SJSA1 (cell line): Measurements from ENCODE around the gene SLC22A13. TPM values are rescaled to one million over a fixed set of nuclear protein-coding genes. Genes with fewer than 3 reads are reported as not detected.

ENCODE experiments used
- DNase-seq, 2 experiments: peaks; one replicate each; pipeline ENCODE4 v3.0.0-alpha.2; 2015 to 2020; ENCODE audit warnings: low spot score in 2 of 2, low read depth in 1 of 2
- H3K27ac ChIP-seq: fragments of 250-450 bp; sonication (Bioruptor Pico); 2 replicates; pipeline ENCODE4 v1.5.1; 2020; ENCODE audit warnings: mild to moderate bottlenecking, moderate library complexity
- H3K27me3 ChIP-seq: fragments of 250-450 bp; sonication (Bioruptor Pico); replicated peaks from 2 replicates; pipeline ENCODE4 v1.5.1; 2020; ENCODE audit warnings: mild to moderate bottlenecking, moderate library complexity
- H3K36me3 ChIP-seq: fragments of 250-450 bp; sonication (Bioruptor Pico); 2 replicates; pipeline ENCODE4 v1.5.1; 2020; ENCODE audit warnings: mild to moderate bottlenecking
- H3K4me1 ChIP-seq: fragments of 250-450 bp; sonication (Bioruptor Pico); replicated peaks from 2 replicates; pipeline ENCODE4 v1.6.1; 2021; ENCODE audit warnings: mild to moderate bottlenecking
- H3K4me3 ChIP-seq: fragments of 250-450 bp; sonication (Bioruptor Pico); 2 replicates; pipeline ENCODE4 v1.5.1; 2020; ENCODE audit warnings: mild to moderate bottlenecking
- H3K9me3 ChIP-seq: fragments of 250-450 bp; sonication (Bioruptor Pico); replicated peaks from 2 replicates; pipeline ENCODE4 v1.5.1; 2020; ENCODE audit warnings: mild to moderate bottlenecking
- total RNA-seq: library from RNA; depleted of rRNA; stranded (reverse); fragments of >200 nt; shearing (Covaris generic); gene quantifications from 2 replicates; pipeline ENCODE4 v1.2.3, GENCODE V29; 2014

SLC22A13 gene
- total RNA-seq, 1 experiment from 2014 or later = not detected

- Histone ChIP-seq H3K4me3 (no peak overlapping the region), H3K27ac (no peak overlapping the region), H3K9me3 (no peaks in the 10 kb centered on the region), H3K4me1 (peaks cover 7% of the 10 kb centered on the region), H3K27me3 (no peaks in the 10 kb centered on the region), H3K36me3 (peaks cover 81% of the 10 kb centered on the region)
- DNase-seq = peak in 1 of 2 experiments; percentile 20
These were observed 18.1 kb upstream of the SLC22A13 start for GRCh38 chr3:38247366-38248035.

- Histone ChIP-seq H3K36me3 (peaks cover 88% of the 10 kb centered on the region), H3K27me3 (no peaks in the 10 kb centered on the region), H3K4me3 (no peak overlapping the region), H3K9me3 (no peaks in the 10 kb centered on the region), H3K4me1 (peaks cover 7% of the 10 kb centered on the region), H3K27ac (no peak overlapping the region)
- DNase-seq = no peak
These were observed 15.4 kb upstream of the SLC22A13 start for GRCh38 chr3:38250198-38250597.

DNA sequence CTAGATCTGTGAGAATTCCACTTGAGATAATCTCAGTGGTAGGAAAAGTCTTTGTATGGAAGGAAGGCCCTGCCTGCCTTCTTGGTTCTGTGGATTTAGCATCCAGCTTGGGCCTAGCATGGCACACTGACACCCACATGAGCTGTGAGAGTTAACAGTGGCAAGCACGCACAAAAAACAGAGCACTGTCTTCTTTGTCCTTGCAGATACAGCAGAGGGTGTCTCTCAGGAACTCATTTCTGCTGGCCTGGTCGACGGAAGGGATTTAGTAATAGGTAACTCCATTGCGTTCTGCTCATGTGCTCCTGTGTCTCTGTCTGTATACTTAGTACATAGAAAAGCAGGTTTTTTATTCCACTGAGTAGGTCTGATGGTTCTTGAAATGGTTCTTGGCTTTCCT is 14.4 kb upstream of the SLC22A13 start:
- peaks cover 7% of the 10 kb centered on the region for H3K4me1 ChIP-seq
- peaks cover 88% of the 10 kb centered on the region for H3K36me3 ChIP-seq

DNA sequence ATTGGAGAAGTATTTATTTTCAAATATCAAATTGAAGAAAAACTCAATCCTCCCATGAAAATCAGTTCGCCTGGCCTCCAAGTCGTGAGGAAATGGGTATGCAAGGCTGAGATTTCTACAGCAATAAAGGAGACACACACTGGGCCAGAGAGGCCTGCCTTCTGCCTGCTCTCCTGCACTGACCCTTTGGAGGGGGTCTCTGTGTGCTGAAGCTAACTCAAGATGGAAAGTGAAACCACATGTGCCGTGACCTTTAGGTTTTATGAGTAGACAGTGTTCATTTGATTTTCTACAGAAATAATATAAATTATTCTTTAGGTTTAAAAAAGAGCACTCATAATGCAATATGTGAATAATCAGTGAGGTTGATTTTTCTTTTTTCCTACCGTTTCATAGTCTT is 11.9 kb upstream of the SLC22A13 start:
- Histone ChIP-seq H3K36me3 (peaks cover 67% of the 10 kb centered on the region), H3K27me3 (no peaks in the 10 kb centered on the region), H3K4me1 (no peaks in the 10 kb centered on the region), H3K27ac (no peak overlapping the region), H3K9me3 (no peaks in the 10 kb centered on the region), H3K4me3 (no peak overlapping the region)
- no peak for DNase-seq

More for the DNA sequence above, 14.4 kb upstream of the SLC22A13 start:
- Histone ChIP-seq H3K27me3 (no peaks in the 10 kb centered on the region), H3K27ac (no peak overlapping the region), H3K4me3 (no peak overlapping the region), H3K9me3 (no peaks in the 10 kb centered on the region)
- DNase-seq = no peak

DNA sequence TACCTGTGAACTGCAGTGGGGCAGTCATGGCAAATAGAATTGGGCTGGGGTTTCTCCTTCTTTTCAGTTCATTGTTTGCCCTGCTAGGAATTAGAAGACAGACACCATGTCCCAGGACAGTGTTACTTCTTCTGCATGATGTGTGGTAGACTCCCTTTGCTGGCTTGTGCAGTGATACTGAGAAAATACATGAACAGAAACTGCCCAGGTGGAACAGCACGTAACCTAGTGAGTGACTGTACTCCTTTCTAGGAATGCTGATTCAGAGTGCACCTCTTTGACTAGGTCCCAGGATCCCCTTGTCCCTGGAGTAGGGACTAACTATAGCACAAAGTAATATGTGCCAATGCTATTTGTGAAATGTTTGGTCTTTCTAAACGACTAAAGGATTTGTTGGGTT is 10.7 kb upstream of the SLC22A13 start:
- H3K9me3 ChIP-seq = no peaks in the 10 kb centered on the region
- no peaks in the 10 kb centered on the region for H3K4me1 ChIP-seq
- no peak for DNase-seq
- no peak overlapping the region for H3K4me3 ChIP-seq
- no peaks in the 10 kb centered on the region for H3K27me3 ChIP-seq
- H3K27ac ChIP-seq = no peak overlapping the region
- peaks cover 56% of the 10 kb centered on the region for H3K36me3 ChIP-seq

GRCh38 chr3:38255627-38256026 is 10.0 kb upstream of the SLC22A13 start:
- Histone ChIP-seq H3K27ac (no peak overlapping the region), H3K27me3 (no peaks in the 10 kb centered on the region), H3K36me3 (peaks cover 48% of the 10 kb centered on the region), H3K9me3 (no peaks in the 10 kb centered on the region), H3K4me3 (no peak overlapping the region), H3K4me1 (no peaks in the 10 kb centered on the region)
- no peak for DNase-seq

DNA sequence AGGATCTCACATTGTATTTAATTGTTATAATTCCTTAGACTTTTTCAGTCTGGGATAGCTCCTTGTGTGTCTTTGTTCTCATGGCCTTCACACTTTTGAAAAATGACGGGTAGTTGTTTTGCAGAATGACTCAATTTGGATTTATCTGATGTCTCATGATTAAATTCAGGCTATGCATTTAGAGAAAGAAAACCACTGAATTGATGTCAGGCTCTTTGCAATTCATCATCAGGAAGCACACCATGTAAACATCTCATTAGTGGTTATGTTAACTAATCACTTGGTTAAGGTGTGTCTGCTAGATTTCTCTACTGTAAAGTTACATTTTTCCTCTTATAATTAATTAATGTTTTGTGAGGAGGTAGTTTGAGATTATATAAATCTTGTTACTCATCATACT is 8.0 kb upstream of the SLC22A13 start:
- Histone ChIP-seq H3K27me3 (no peaks in the 10 kb centered on the region), H3K27ac (no peak overlapping the region), H3K36me3 (peaks cover 29% of the 10 kb centered on the region), H3K4me3 (no peak overlapping the region), H3K9me3 (no peaks in the 10 kb centered on the region), H3K4me1 (no peaks in the 10 kb centered on the region)
- DNase-seq = no peak

- Histone ChIP-seq H3K27ac (no peak overlapping the region), H3K4me3 (no peak overlapping the region), H3K36me3 (0 out of 2 replicates have a peak, but pooled peaks cover 3% of the 10 kb centered on the region), H3K4me1 (no peaks in the 10 kb centered on the region), H3K27me3 (no peaks in the 10 kb centered on the region), H3K9me3 (no peaks in the 10 kb centered on the region)
- no peak for DNase-seq
These were observed 5.1 kb upstream of the SLC22A13 start for GRCh38 chr3:38260474-38260873.

GRCh38 chr3:38264353-38264771 is 1.2 kb upstream of the SLC22A13 start:
- H3K4me3 ChIP-seq = no peak overlapping the region
- no peak overlapping the region for H3K27ac ChIP-seq
- no peak for DNase-seq
- no peaks in the 10 kb centered on the region for H3K36me3 ChIP-seq
- H3K9me3 ChIP-seq = no peaks in the 10 kb centered on the region
- H3K4me1 ChIP-seq = no peaks in the 10 kb centered on the region
- no peaks in the 10 kb centered on the region for H3K27me3 ChIP-seq

GRCh38 chr3:38264779-38265178 is 833 bp upstream of the SLC22A13 start:
- Histone ChIP-seq H3K36me3 (no peaks in the 10 kb centered on the region), H3K27ac (no peak overlapping the region), H3K4me1 (no peaks in the 10 kb centered on the region), H3K27me3 (no peaks in the 10 kb centered on the region), H3K9me3 (no peaks in the 10 kb centered on the region), H3K4me3 (no peak overlapping the region)
- DNase-seq = no peak

- H3K27ac ChIP-seq = no peak overlapping the region
- H3K27me3 ChIP-seq = no peaks in the 10 kb centered on the region
- H3K4me1 ChIP-seq = no peaks in the 10 kb centered on the region
- no peaks in the 10 kb centered on the region for H3K36me3 ChIP-seq
- no peaks in the 10 kb centered on the region for H3K9me3 ChIP-seq
- DNase-seq = no peak
- H3K4me3 ChIP-seq = no peak overlapping the region
These were observed 1.2 kb downstream of the SLC22A13 start for GRCh38 chr3:38266810-38267209.

DNA sequence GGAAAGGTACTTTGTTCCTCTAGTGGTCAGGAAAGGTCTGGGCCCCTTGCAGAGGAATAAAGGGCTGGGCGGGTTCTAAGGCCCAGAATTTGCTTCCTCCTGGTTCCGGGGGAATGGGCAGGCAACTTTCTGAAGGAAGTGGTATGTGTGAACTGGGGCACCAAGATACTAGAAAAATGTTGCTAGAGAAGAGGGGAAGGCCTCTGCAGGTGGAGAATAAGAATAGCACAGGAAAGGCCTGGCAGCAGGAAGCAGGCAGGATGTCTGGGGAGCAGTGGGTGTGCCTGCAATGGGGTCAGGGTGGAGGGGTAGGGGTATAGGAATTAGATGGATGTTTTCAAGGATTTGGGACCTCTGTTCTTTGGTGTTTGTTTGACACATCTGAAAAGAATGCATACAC is 2.0 kb downstream of the SLC22A13 start:
- H3K27ac ChIP-seq = no peak overlapping the region
- no peaks in the 10 kb centered on the region for H3K36me3 ChIP-seq
- H3K4me3 ChIP-seq = no peak overlapping the region
- H3K9me3 ChIP-seq = no peaks in the 10 kb centered on the region
- no peak for DNase-seq
- no peaks in the 10 kb centered on the region for H3K4me1 ChIP-seq
- H3K27me3 ChIP-seq = no peaks in the 10 kb centered on the region

DNA sequence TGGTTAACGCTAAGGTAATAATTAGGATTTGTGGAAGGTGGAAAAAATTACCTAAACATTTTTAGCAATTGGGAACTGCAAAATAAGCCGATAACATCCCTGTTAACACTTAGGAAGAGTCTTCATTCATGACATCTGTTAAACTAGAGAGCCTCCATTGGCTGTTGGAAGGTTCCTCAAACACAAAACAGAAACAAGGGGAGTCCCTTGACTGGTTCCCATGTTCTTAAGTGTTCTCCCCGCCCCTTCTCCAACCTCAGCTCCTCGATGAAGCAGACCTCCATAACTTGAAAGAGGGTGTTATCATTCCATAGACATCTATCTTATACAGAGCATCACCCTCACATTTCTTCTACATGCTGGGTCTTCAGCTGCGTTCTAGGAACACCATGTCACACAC is 2.5 kb downstream of the SLC22A13 start:
- no peak for DNase-seq
- Histone ChIP-seq H3K27ac (no peak overlapping the region), H3K9me3 (no peaks in the 10 kb centered on the region), H3K4me1 (no peaks in the 10 kb centered on the region), H3K36me3 (no peaks in the 10 kb centered on the region), H3K4me3 (no peak overlapping the region), H3K27me3 (no peaks in the 10 kb centered on the region)

DNA sequence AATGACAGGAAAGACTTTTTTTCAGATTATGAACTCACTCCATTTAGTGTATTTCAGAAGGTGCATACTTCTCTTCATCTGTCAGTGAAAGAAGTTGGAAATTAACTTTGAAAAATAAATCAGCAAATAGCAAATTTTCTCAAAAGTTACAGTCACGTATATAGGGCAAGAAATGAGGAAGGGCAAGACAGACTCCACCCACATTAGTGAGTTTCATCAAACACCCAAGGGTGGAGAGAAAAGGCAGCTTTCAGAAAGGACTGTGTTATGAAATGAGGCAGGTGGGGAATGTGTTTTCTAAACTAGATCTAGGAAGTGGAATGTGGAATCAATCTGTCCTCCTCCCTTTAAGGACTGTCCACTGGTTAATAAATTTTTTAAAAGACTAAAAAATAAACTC is 2.9 kb downstream of the SLC22A13 start:
- no peak overlapping the region for H3K4me3 ChIP-seq
- no peaks in the 10 kb centered on the region for H3K27me3 ChIP-seq
- no peaks in the 10 kb centered on the region for H3K9me3 ChIP-seq
- no peak overlapping the region for H3K27ac ChIP-seq
- H3K4me1 ChIP-seq = no peaks in the 10 kb centered on the region
- DNase-seq = no peak
- no peaks in the 10 kb centered on the region for H3K36me3 ChIP-seq

DNA sequence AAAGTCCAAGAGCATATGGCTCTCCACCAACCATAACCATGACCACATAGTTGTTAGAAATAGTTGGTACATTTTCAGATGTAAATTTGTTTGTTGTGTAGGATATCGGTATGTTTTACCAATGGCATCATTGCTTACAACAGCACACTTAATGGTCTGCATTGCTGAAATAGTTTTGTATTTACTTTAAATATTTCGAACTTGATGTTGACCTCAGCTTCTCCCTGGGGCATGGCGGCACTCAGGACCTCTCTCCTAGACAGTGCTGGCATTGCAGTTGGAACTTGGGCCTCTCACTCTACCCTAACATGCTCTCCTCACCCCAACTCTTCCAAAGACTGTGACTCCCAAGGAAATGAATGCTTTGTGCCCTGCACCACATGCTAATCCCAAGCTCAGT is 5.0 kb downstream of the SLC22A13 start:
- no peak overlapping the region for H3K27ac ChIP-seq
- no peaks in the 10 kb centered on the region for H3K27me3 ChIP-seq
- no peaks in the 10 kb centered on the region for H3K9me3 ChIP-seq
- DNase-seq = no peak
- no peaks in the 10 kb centered on the region for H3K36me3 ChIP-seq
- no peaks in the 10 kb centered on the region for H3K4me1 ChIP-seq
- no peak overlapping the region for H3K4me3 ChIP-seq
